Stimulated activated CD8-positive, alpha-beta memory T cell treated with anti-CD3 and anti-CD28 coated beads, Interleukin-12 subunit alpha, Interleukin-12 subunit beta, amount 100 ng/mL, for 24 hours (primary cell): ENCODE measurements around the gene PCDH8.
A peak's percentile ranks its signal among the peaks of the same experiment; 100 is the strongest.

Experiments
- DNase-seq: peaks from one replicate; pipeline ENCODE4 v3.0.0-alpha.2; 2020; ENCODE audit errors: extremely low read depth

Gene PCDH8

GRCh38 chr13:52812941-52813340 is 35.5 kb downstream of the PCDH8 start:
- no peak for DNase-seq

- DNase-seq, result no peak
Observed at GRCh38 chr13:52811841-52812240, 36.6 kb downstream of the PCDH8 start.

GRCh38 chr13:52810526-52810925 is 37.9 kb downstream of the PCDH8 start:
- DNase-seq, result no peak

- no peak for DNase-seq
Observed at GRCh38 chr13:52810011-52810410, 38.4 kb downstream of the PCDH8 start.

GRCh38 chr13:52809310-52809769 is 39.1 kb downstream of the PCDH8 start:
- peak; percentile 1 for DNase-seq

GRCh38 chr13:52808842-52809219 is 39.6 kb downstream of the PCDH8 start:
- DNase-seq, result no peak

- DNase-seq, result no peak
Observed at GRCh38 chr13:52806029-52806428, 42.4 kb downstream of the PCDH8 start.

GRCh38 chr13:52804202-52804641 is 44.2 kb downstream of the PCDH8 start:
- no peak for DNase-seq

- DNase-seq, result no peak
Observed at GRCh38 chr13:52800856-52801255, 47.6 kb downstream of the PCDH8 start.

GRCh38 chr13:52798770-52799430 is 49.5 kb downstream of the PCDH8 start:
- no peak for DNase-seq

- no peak for DNase-seq
Observed at GRCh38 chr13:52797176-52797575, 51.3 kb downstream of the PCDH8 start.

GRCh38 chr13:52794589-52794988 is 53.9 kb downstream of the PCDH8 start:
- no peak for DNase-seq

GRCh38 chr13:52793515-52794061 is 54.9 kb downstream of the PCDH8 start:
- DNase-seq, result no peak
